ENCODE results near the gene NPHP3.

Gene NPHP3

GRCh38 chr3:132695422-132695821, 26.8 kb downstream of the NPHP3 start:
- DNase-seq (ENCODE audit: low read depth): no peak

- no peak for DNase-seq (ENCODE audit: low read depth)
These were observed 27.2 kb downstream of the NPHP3 start for GRCh38 chr3:132694991-132695390.

GRCh38 chr3:132690040-132690439, 32.2 kb downstream of the NPHP3 start:
- DNase-seq (ENCODE audit: low read depth): no peak

GRCh38 chr3:132682201-132682600, 40.0 kb downstream of the NPHP3 start:
- no peak for DNase-seq (ENCODE audit: low read depth)

- no peak for DNase-seq (ENCODE audit: low read depth)
These were observed 40.8 kb downstream of the NPHP3 start for GRCh38 chr3:132681421-132681820.

- no peak for DNase-seq (ENCODE audit: low read depth)
These were observed 42.3 kb downstream of the NPHP3 start for GRCh38 chr3:132679911-132680310.

- no peak for DNase-seq (ENCODE audit: low read depth)
These were observed 46.8 kb downstream of the NPHP3 start for GRCh38 chr3:132675408-132675807.

- no peak for DNase-seq (ENCODE audit: low read depth)
These were observed 52.9 kb downstream of the NPHP3 start for GRCh38 chr3:132669256-132669777.

- no peak for DNase-seq (ENCODE audit: low read depth)
These were observed 56.9 kb downstream of the NPHP3 start for GRCh38 chr3:132665230-132665745.

GRCh38 chr3:132662212-132662611, 60.0 kb downstream of the NPHP3 start:
- no peak for DNase-seq (ENCODE audit: low read depth)

- DNase-seq (ENCODE audit: low read depth): no peak
These were observed 61.1 kb downstream of the NPHP3 start for GRCh38 chr3:132661101-132661500.

GRCh38 chr3:132660811-132661070, 61.5 kb downstream of the NPHP3 start:
- DNase-seq (ENCODE audit: low read depth): no peak

GRCh38 chr3:132660052-132660810, 62.0 kb downstream of the NPHP3 start, which contains the start of gene UBA5:
UBA5 (plus strand) TSS chr3:132660329; CDS start chr3:132660538, 209 bp downstream.
- peak; percentile 27 for DNase-seq (ENCODE audit: low read depth)

GRCh38 chr3:132659365-132660051, 62.7 kb downstream of the NPHP3 start, which contains the start of gene ACAD11:
ACAD11 (minus strand) TSS chr3:132659809; CDS start chr3:132659751, 58 bp downstream.
- DNase-seq (ENCODE audit: low read depth): peak; percentile 53

- DNase-seq (ENCODE audit: low read depth): no peak
These were observed 63.2 kb downstream of the NPHP3 start for GRCh38 chr3:132659000-132659364.

- DNase-seq (ENCODE audit: low read depth): no peak
These were observed 64.1 kb downstream of the NPHP3 start for GRCh38 chr3:132657869-132658747.

GRCh38 chr3:132655471-132655870, 66.7 kb downstream of the NPHP3 start:
- no peak for DNase-seq (ENCODE audit: low read depth)

GRCh38 chr3:132654721-132655120, 67.5 kb downstream of the NPHP3 start:
- DNase-seq (ENCODE audit: low read depth): no peak

GRCh38 chr3:132654190-132654589, 68.0 kb downstream of the NPHP3 start:
- no peak for DNase-seq (ENCODE audit: low read depth)

GRCh38 chr3:132652640-132653270, 69.5 kb downstream of the NPHP3 start:
- no peak for DNase-seq (ENCODE audit: low read depth)

- DNase-seq (ENCODE audit: low read depth): no peak
These were observed 72.1 kb downstream of the NPHP3 start for GRCh38 chr3:132650153-132650552.

- no peak for DNase-seq (ENCODE audit: low read depth)
These were observed 77.2 kb downstream of the NPHP3 start for GRCh38 chr3:132645058-132645457.

Measured in fibroblast of the conjunctiva (primary cell).